CD4-positive, alpha-beta T cell (primary cell): ENCODE measurements around the gene GRIK1. TPM values are rescaled to one million over a fixed set of nuclear protein-coding genes. Genes with fewer than 3 reads are reported as not detected.

Experiments used
- ATAC-seq: fragments of 200-7000 bp; cut with Tn5 transposase; one replicate; pipeline ENCODE4 v1.10.0; 2022; ENCODE audit warnings: mild to moderate bottlenecking; ENCODE audit not compliant: poor library complexity
- CTCF ChIA-PET: fragments of 350-600 bp; sonication (Branson Sonifier 250); formaldehyde crosslinking; loops from one replicate; lab custom pipeline; 2021; ENCODE audit warnings: antibody characterized with exemption, inconsistent platforms; lab: Charles Lee
- POLR2A ChIA-PET: fragments of 350-600 bp; sonication (Branson Sonifier 250); formaldehyde crosslinking; loops from one replicate; lab custom pipeline; 2021; ENCODE audit warnings: antibody characterized with exemption, inconsistent platforms; lab: Charles Lee
- DNase-seq, 14 experiments: peaks; one replicate each; pipeline ENCODE4 v3.0.0-alpha.2; 2013 to 2020; ENCODE audit warnings: mixed read lengths in 2 of 14
- H3K27ac ChIP-seq, 2 donors: one replicate each; pipeline versions ENCODE4 v1.5.1 to v1.7.0; 2013; ENCODE audit warnings: low read length in 2 of 2, low read depth in 1 of 2, mild to moderate bottlenecking in 1 of 2
- H3K27me3 ChIP-seq, 2 experiments: 1 replicate in 1 of 2; 2 replicates in 1 of 2; pipeline versions ENCODE4 v1.6.1 to v1.7.0; 2013; ENCODE audit warnings: low read length in 2 of 2, control low read depth in 1 of 2, mild to moderate bottlenecking in 1 of 2, moderate library complexity in 1 of 2; ENCODE audit not compliant: insufficient read depth in 2 of 2, control insufficient read depth in 1 of 2
- H3K36me3 ChIP-seq: one replicate; pipeline ENCODE4 v1.6.1; 2013; ENCODE audit warnings: low read length, control low read depth; ENCODE audit not compliant: insufficient read depth
- H3K4me1 ChIP-seq: one replicate; pipeline ENCODE4 v1.6.1; 2013; ENCODE audit warnings: low read length, control low read depth; ENCODE audit not compliant: insufficient read depth
- H3K4me3 ChIP-seq: one replicate; pipeline ENCODE4 v1.5.1; 2013; ENCODE audit warnings: mild to moderate bottlenecking, low read length, moderate library complexity
- H3K9me3 ChIP-seq, 2 experiments: 1 replicate in 1 of 2; 2 replicates in 1 of 2; pipeline versions ENCODE4 v1.6.1 to v1.7.0; 2013; ENCODE audit warnings: low read length in 2 of 2, mild to moderate bottlenecking in 2 of 2, control low read depth in 1 of 2, moderate library complexity in 1 of 2; ENCODE audit not compliant: control insufficient read depth in 1 of 2, insufficient read depth in 1 of 2
- H3K27ac Mint-ChIP-seq: one replicate; pipeline ENCODE4 v1.8.0; 2020; ENCODE audit warnings: mixed read lengths
- H3K27me3 Mint-ChIP-seq: one replicate; pipeline ENCODE4 v1.8.0; 2021; ENCODE audit warnings: mixed read lengths
- H3K36me3 Mint-ChIP-seq: one replicate; pipeline ENCODE4 v1.8.0; 2021; ENCODE audit warnings: low read depth, mixed read lengths
- H3K4me1 Mint-ChIP-seq: one replicate; pipeline ENCODE4 v1.8.0; 2021; ENCODE audit warnings: low read depth, mixed read lengths
- H3K4me3 Mint-ChIP-seq: one replicate; pipeline ENCODE4 v1.8.0; 2020; ENCODE audit warnings: mild to moderate bottlenecking, mixed read lengths
- H3K9me3 Mint-ChIP-seq: one replicate; pipeline ENCODE4 v1.8.0; 2020; ENCODE audit warnings: mixed read lengths
- CTCF ChIP-seq: fragments of 200-600 bp; IDR thresholded peaks from one replicate; pipeline ENCODE4 v1.8.0; 2022; ENCODE audit warnings: antibody characterized with exemption, mild to moderate bottlenecking
- intact Hi-C, 2 experiments: fragments of 100-400 bp; cut with DNase I in 1 of 2; cut with micrococcal nuclease in 1 of 2; formaldehyde crosslinking; loops; one replicate each; pipeline versions ENCODE4 v1.15.1 to v1.9.0; 2023 to 2025; cut with DNase I, micrococcal nuclease
- total RNA-seq, 174 experiments: library from RNA in 2 of 174; stranded (reverse) in 2 of 174; gene quantifications; one replicate each; pipeline ENCODE4 v1.2.3 and lab custom pipeline; 2021 to 2026

Gene GRIK1
- total RNA-seq, 2 experiments from 2014 or later, result not detected

- TF ChIP-seq CTCF, result no peak
- no peak overlapping the region for H3K27ac Mint-ChIP-seq
- no peaks in the 10 kb centered on the region for H3K27me3 Mint-ChIP-seq
- H3K4me3 Mint-ChIP-seq, result no peak overlapping the region
- no peaks in the 10 kb centered on the region for H3K36me3 ChIP-seq
- H3K4me1 Mint-ChIP-seq, result peaks cover 11% of the 10 kb centered on the region
- no peak for DNase-seq
- peaks cover 0 to 4% of the 10 kb centered on the region in 2 experiments for H3K9me3 ChIP-seq
- H3K4me3 ChIP-seq, result no peak overlapping the region
- H3K36me3 Mint-ChIP-seq, result no peaks in the 10 kb centered on the region
- CTCF ChIA-PET, result interaction anchor here (1.1 kb wide), 1 partner anchor 10 kb away, joined by 3 read pairs; no protein-coding TSS in a partner anchor
- H3K27me3 ChIP-seq, result no peaks in the 10 kb centered on the region
- intact Hi-C loops, result no loop called here
- POLR2A ChIA-PET, result no interaction called here
- peaks cover 3% of the 10 kb centered on the region for H3K9me3 Mint-ChIP-seq
- no peak for ATAC-seq
- no peaks in the 10 kb centered on the region for H3K4me1 ChIP-seq
- H3K27ac ChIP-seq, result no peak overlapping the region
Observed at GRCh38 chr21:29658177-29658933, 281.4 kb downstream of the GRIK1 start.

GRCh38 chr21:29657240-29657989 is 282.4 kb downstream of the GRIK1 start:
- H3K27me3 ChIP-seq, result no peaks in the 10 kb centered on the region
- no peaks in the 10 kb centered on the region for H3K36me3 ChIP-seq
- no peak overlapping the region for H3K4me3 ChIP-seq
- peaks cover 11% of the 10 kb centered on the region for H3K4me1 Mint-ChIP-seq
- ChIA-PET CTCF (interaction anchor here (1.1 kb wide), 1 partner anchor 9 kb away, joined by 3 read pairs; no protein-coding TSS in a partner anchor), POLR2A (no interaction called here)
- no peak overlapping the region for H3K4me3 Mint-ChIP-seq
- intact Hi-C loops, result no loop called here
- no peak overlapping the region for H3K27ac ChIP-seq
- H3K9me3 Mint-ChIP-seq, result peaks cover 3% of the 10 kb centered on the region
- TF ChIP-seq CTCF, result no peak
- ATAC-seq (no peak), DNase-seq (no peak)
- no peaks in the 10 kb centered on the region for H3K4me1 ChIP-seq
- H3K27ac Mint-ChIP-seq, result no peak overlapping the region
- H3K9me3 ChIP-seq, result peaks cover 0 to 4% of the 10 kb centered on the region in 2 experiments
- H3K27me3 Mint-ChIP-seq, result no peaks in the 10 kb centered on the region
- no peaks in the 10 kb centered on the region for H3K36me3 Mint-ChIP-seq

GRCh38 chr21:29656504-29657239 is 283.1 kb downstream of the GRIK1 start:
- Mint-ChIP-seq H3K4me3 (no peak overlapping the region), H3K27me3 (no peaks in the 10 kb centered on the region), H3K4me1 (peaks cover 11% of the 10 kb centered on the region), H3K36me3 (no peaks in the 10 kb centered on the region), H3K9me3 (peaks cover 3% of the 10 kb centered on the region), H3K27ac (no peak overlapping the region)
- H3K4me1 ChIP-seq, result no peaks in the 10 kb centered on the region
- no peaks in the 10 kb centered on the region for H3K36me3 ChIP-seq
- intact Hi-C loops, result no loop called here
- CTCF ChIA-PET, result interaction anchor here (1.1 kb wide), 1 partner anchor 8 kb away, joined by 3 read pairs; no protein-coding TSS in a partner anchor
- POLR2A ChIA-PET, result no interaction called here
- no peak for TF ChIP-seq CTCF
- H3K4me3 ChIP-seq, result no peak overlapping the region
- no peaks in the 10 kb centered on the region for H3K27me3 ChIP-seq
- ATAC-seq (no peak), DNase-seq (peak in 3 of 14 experiments; percentile 13 to 57 (median 50))
- no peak overlapping the region for H3K27ac ChIP-seq
- H3K9me3 ChIP-seq, result peaks cover 0 to 4% of the 10 kb centered on the region in 2 experiments
